HG03565 (cell line): ENCODE measurements around the gene PDGFD.

Experiments used
- ATAC-seq: cut with Tn5 transposase; IDR thresholded peaks from one replicate; pipeline ENCODE4 v1.9.1; 2021; ENCODE audit warnings: mild to moderate bottlenecking, moderate library complexity; ENCODE audit not compliant: unreplicated experiment

PDGFD gene

GRCh38 chr11:104146421-104146820, 17.5 kb downstream of the PDGFD start:
- no peak for ATAC-seq

GRCh38 chr11:104145062-104145461, 18.9 kb downstream of the PDGFD start:
- ATAC-seq, result no peak

- no peak for ATAC-seq
These were observed 21.2 kb downstream of the PDGFD start for GRCh38 chr11:104142698-104143097.

- ATAC-seq, result no peak
These were observed 27.1 kb downstream of the PDGFD start for GRCh38 chr11:104136861-104137260.

- no peak for ATAC-seq
These were observed 29.2 kb downstream of the PDGFD start for GRCh38 chr11:104134745-104135144.

GRCh38 chr11:104130161-104130560, 33.8 kb downstream of the PDGFD start:
- ATAC-seq, result no peak

- ATAC-seq, result no peak
These were observed 34.8 kb downstream of the PDGFD start for GRCh38 chr11:104129145-104129544.

- ATAC-seq, result no peak
These were observed 36.1 kb downstream of the PDGFD start for GRCh38 chr11:104127828-104128227.

- ATAC-seq, result no peak
These were observed 37.5 kb downstream of the PDGFD start for GRCh38 chr11:104126464-104126863.

GRCh38 chr11:104124979-104125378, 39.0 kb downstream of the PDGFD start:
- ATAC-seq, result no peak

- ATAC-seq, result no peak
These were observed 41.1 kb downstream of the PDGFD start for GRCh38 chr11:104122836-104123235.

GRCh38 chr11:104122011-104122635, 41.8 kb downstream of the PDGFD start:
- ATAC-seq, result no peak

- no peak for ATAC-seq
These were observed 43.3 kb downstream of the PDGFD start for GRCh38 chr11:104120493-104121137.

GRCh38 chr11:104118105-104118744, 45.7 kb downstream of the PDGFD start:
- ATAC-seq, result no peak

GRCh38 chr11:104113541-104113940, 50.4 kb downstream of the PDGFD start:
- no peak for ATAC-seq

- ATAC-seq, result no peak
These were observed 57.7 kb downstream of the PDGFD start for GRCh38 chr11:104106136-104106754.

- ATAC-seq, result no peak
These were observed 58.8 kb downstream of the PDGFD start for GRCh38 chr11:104105155-104105554.

- ATAC-seq, result no peak
These were observed 59.3 kb downstream of the PDGFD start for GRCh38 chr11:104104664-104105063.

- ATAC-seq, result no peak
These were observed 59.7 kb downstream of the PDGFD start for GRCh38 chr11:104104201-104104600.

GRCh38 chr11:104098555-104098954, 65.4 kb downstream of the PDGFD start:
- ATAC-seq, result no peak

- no peak for ATAC-seq
These were observed 65.8 kb downstream of the PDGFD start for GRCh38 chr11:104098132-104098531.

- ATAC-seq, result no peak
These were observed 67.0 kb downstream of the PDGFD start for GRCh38 chr11:104096900-104097299.
